DMS153 (cell line): Measurements from ENCODE around the gene RRAGC.
A peak's percentile ranks its signal among the peaks of the same experiment; 100 is the strongest.

Experiments
- DNase-seq: peaks from one replicate; lab custom pipeline; 2025; lab: John Stamatoyannopoulos, UW

RRAGC gene

GRCh38 chr1:38859561-38860453 is at the start of gene RRAGC:
Gene RRAGC (minus strand): TSS chr1:38859772. CDS start chr1:38859646, 126 bp downstream.
- peak; percentile 99 for DNase-seq

- no peak for DNase-seq
Observed at GRCh38 chr1:38908821-38909220, 49.2 kb upstream of the RRAGC start.

GRCh38 chr1:38905985-38906384 is 46.4 kb upstream of the RRAGC start:
- no peak for DNase-seq

- DNase-seq, result no peak
Observed at GRCh38 chr1:38899560-38899959, 40.0 kb upstream of the RRAGC start.

- no peak for DNase-seq
Observed at GRCh38 chr1:38898653-38899230, 39.2 kb upstream of the RRAGC start.

- DNase-seq, result no peak
Observed at GRCh38 chr1:38896169-38896568, 36.6 kb upstream of the RRAGC start.

- DNase-seq, result no peak
Observed at GRCh38 chr1:38892976-38893375, 33.4 kb upstream of the RRAGC start.

GRCh38 chr1:38891753-38892152 is 32.2 kb upstream of the RRAGC start:
- DNase-seq, result no peak

- no peak for DNase-seq
Observed at GRCh38 chr1:38889589-38889988, 30.0 kb upstream of the RRAGC start.

- DNase-seq, result no peak
Observed at GRCh38 chr1:38888423-38889333, 29.1 kb upstream of the RRAGC start.

- DNase-seq, result no peak
Observed at GRCh38 chr1:38885092-38885491, 25.5 kb upstream of the RRAGC start.

- DNase-seq, result no peak
Observed at GRCh38 chr1:38881487-38881886, 21.9 kb upstream of the RRAGC start, which contains the start of gene GJA9. Gene GJA9 (minus strand): TSS chr1:38881587. CDS start chr1:38876098, 5,489 bp downstream.

- DNase-seq, result no peak
Observed at GRCh38 chr1:38875811-38876210, 16.2 kb upstream of the RRAGC start.

- peak; percentile 98 for DNase-seq
Observed at GRCh38 chr1:38873027-38873969, 13.7 kb upstream of the RRAGC start, which contains the start of gene MYCBP. Gene MYCBP (minus strand): TSS chr1:38873348. CDS start chr1:38873305, 43 bp downstream.

- DNase-seq, result no peak
Observed at GRCh38 chr1:38872401-38873026, 12.9 kb upstream of the RRAGC start.

GRCh38 chr1:38870996-38871395 is 11.4 kb upstream of the RRAGC start:
- DNase-seq, result no peak

- no peak for DNase-seq
Observed at GRCh38 chr1:38867208-38867607, 7.6 kb upstream of the RRAGC start.

- DNase-seq, result no peak
Observed at GRCh38 chr1:38865112-38865715, 5.6 kb upstream of the RRAGC start.

- no peak for DNase-seq
Observed at GRCh38 chr1:38860454-38860795, 853 bp upstream of the RRAGC start.

GRCh38 chr1:38858833-38859560 is 575 bp downstream of the RRAGC start:
- DNase-seq, result no peak
